ENCODE measurements around the gene MYH3.
A peak's percentile ranks its signal among the peaks of the same experiment; 100 is the strongest.

The MYH3 gene

GRCh38 chr17:10646392-10646990, 10.6 kb downstream of the MYH3 start:
- H3K9me3 ChIP-seq (ENCODE audit: control insufficient read depth, low read length) = no peaks in the 10 kb centered on the region
- no peaks in the 10 kb centered on the region for H3K36me3 ChIP-seq (ENCODE audit: control insufficient read depth, insufficient read depth, low read length)
- no peaks in the 10 kb centered on the region for H3K27me3 ChIP-seq (ENCODE audit: control insufficient read depth, insufficient read depth, low read length)
- no peak overlapping the region for H3K9ac ChIP-seq
- no peaks in the 10 kb centered on the region for H3K4me1 ChIP-seq
- H3K4me3 ChIP-seq (ENCODE audit: low read depth, low read length) = no peak overlapping the region
- no peaks in the 10 kb centered on the region for H3K79me2 ChIP-seq
- H3K4me2 ChIP-seq (ENCODE audit: low read length) = no peak overlapping the region
- H3K27ac ChIP-seq = no peak overlapping the region
- peak; percentile 73 for TF ChIP-seq CTCF (IDR thresholded peaks at IDR 0.05)
- peak overlapping the region; percentile 38 for H2AFZ ChIP-seq

GRCh38 chr17:10640475-10640874, 16.6 kb downstream of the MYH3 start:
- H3K27me3 ChIP-seq (ENCODE audit: control insufficient read depth, insufficient read depth, low read length) = no peaks in the 10 kb centered on the region
- H3K36me3 ChIP-seq (ENCODE audit: control insufficient read depth, insufficient read depth, low read length) = no peaks in the 10 kb centered on the region
- no peaks in the 10 kb centered on the region for H3K9me3 ChIP-seq (ENCODE audit: control insufficient read depth, low read length)
- TF ChIP-seq CTCF (IDR thresholded peaks at IDR 0.05) = no peak
- no peak overlapping the region for H3K9ac ChIP-seq
- no peak overlapping the region for H2AFZ ChIP-seq
- H3K4me3 ChIP-seq (ENCODE audit: low read depth, low read length) = no peak overlapping the region
- H3K4me2 ChIP-seq (ENCODE audit: low read length) = no peak overlapping the region
- H3K79me2 ChIP-seq = no peaks in the 10 kb centered on the region
- no peaks in the 10 kb centered on the region for H3K4me1 ChIP-seq
- no peak overlapping the region for H3K27ac ChIP-seq

- no peaks in the 10 kb centered on the region for H3K27me3 ChIP-seq (ENCODE audit: control insufficient read depth, insufficient read depth, low read length)
- no peak overlapping the region for H2AFZ ChIP-seq
- no peak overlapping the region for H3K4me3 ChIP-seq (ENCODE audit: low read depth, low read length)
- TF ChIP-seq CTCF (IDR thresholded peaks at IDR 0.05) = no peak
- H3K4me2 ChIP-seq (ENCODE audit: low read length) = no peak overlapping the region
- H3K9me3 ChIP-seq (ENCODE audit: control insufficient read depth, low read length) = no peaks in the 10 kb centered on the region
- H3K4me1 ChIP-seq = no peaks in the 10 kb centered on the region
- H3K36me3 ChIP-seq (ENCODE audit: control insufficient read depth, insufficient read depth, low read length) = no peaks in the 10 kb centered on the region
- H3K9ac ChIP-seq = no peak overlapping the region
- no peaks in the 10 kb centered on the region for H3K79me2 ChIP-seq
- H3K27ac ChIP-seq = no peak overlapping the region
These were observed 19.0 kb downstream of the MYH3 start for GRCh38 chr17:10638151-10638550.

GRCh38 chr17:10635290-10635689, 21.8 kb downstream of the MYH3 start:
- Histone ChIP-seq H3K9me3 (ENCODE audit: control insufficient read depth, low read length) (no peaks in the 10 kb centered on the region), H3K79me2 (no peaks in the 10 kb centered on the region), H3K4me3 (ENCODE audit: low read depth, low read length) (no peak overlapping the region), H3K4me1 (no peaks in the 10 kb centered on the region), H2AFZ (no peak overlapping the region), H3K36me3 (ENCODE audit: control insufficient read depth, insufficient read depth, low read length) (no peaks in the 10 kb centered on the region), H3K4me2 (ENCODE audit: low read length) (no peak overlapping the region), H3K27ac (no peak overlapping the region), H3K27me3 (ENCODE audit: control insufficient read depth, insufficient read depth, low read length) (no peaks in the 10 kb centered on the region), H3K9ac (no peak overlapping the region)
- TF ChIP-seq CTCF (IDR thresholded peaks at IDR 0.05) = no peak

- Histone ChIP-seq H2AFZ (no peak overlapping the region), H3K4me2 (ENCODE audit: low read length) (no peak overlapping the region), H3K9ac (no peak overlapping the region), H3K4me3 (ENCODE audit: low read depth, low read length) (no peak overlapping the region), H3K27ac (no peak overlapping the region), H3K27me3 (ENCODE audit: control insufficient read depth, insufficient read depth, low read length) (no peaks in the 10 kb centered on the region), H3K4me1 (no peaks in the 10 kb centered on the region), H3K9me3 (ENCODE audit: control insufficient read depth, low read length) (no peaks in the 10 kb centered on the region), H3K36me3 (ENCODE audit: control insufficient read depth, insufficient read depth, low read length) (no peaks in the 10 kb centered on the region), H3K79me2 (no peaks in the 10 kb centered on the region)
- TF ChIP-seq CTCF (IDR thresholded peaks at IDR 0.05) = no peak
These were observed 23.2 kb downstream of the MYH3 start for GRCh38 chr17:10633738-10634379.
